Osteoblast (primary cell): ENCODE data around the gene DCX. TPM values are rescaled to one million over a fixed set of nuclear protein-coding genes. Genes with fewer than 3 reads are reported as not detected.

ENCODE experiments used
- DNase-seq: peaks from one replicate; pipeline ENCODE4 v3.0.0; 2011; ENCODE audit warnings: low spot score, mixed read lengths; ENCODE audit not compliant: insufficient read length; ENCODE audit errors: missing footprints
- H2AFZ ChIP-seq: 2 replicates; pipeline ENCODE4 v1.6.0; 2011; ENCODE audit warnings: mild to moderate bottlenecking, low read length
- H3K27ac ChIP-seq: 2 replicates; pipeline ENCODE4 v1.5.1; 2011; ENCODE audit warnings: mild to moderate bottlenecking, low read depth, low read length, moderate library complexity
- H3K27me3 ChIP-seq: 2 replicates; pipeline ENCODE4 v1.6.0; 2012; ENCODE audit warnings: mild to moderate bottlenecking, control low read depth, inconsistent platforms, low read length, moderate library complexity; ENCODE audit not compliant: insufficient read depth
- H3K36me3 ChIP-seq: 2 replicates; pipeline ENCODE4 v1.5.1; 2011; ENCODE audit warnings: mild to moderate bottlenecking, low read length, control low read depth, moderate library complexity; ENCODE audit not compliant: insufficient read depth
- H3K4me1 ChIP-seq: 2 replicates; pipeline ENCODE4 v1.5.1; 2011; ENCODE audit warnings: mild to moderate bottlenecking, low read length, control low read depth, moderate library complexity; ENCODE audit not compliant: insufficient read depth
- H3K4me2 ChIP-seq: 2 replicates; pipeline ENCODE4 v1.6.0; 2011; ENCODE audit warnings: mild to moderate bottlenecking, low read length; ENCODE audit not compliant: insufficient read depth
- H3K4me3 ChIP-seq: fragments of 200-600 bp; sonication (generic); 3 replicates; pipeline ENCODE4 v1.5.1; 2012; ENCODE audit warnings: mild to moderate bottlenecking, low read length, inconsistent platforms; ENCODE audit not compliant: insufficient read depth
- H3K79me2 ChIP-seq: 2 replicates; pipeline ENCODE4 v1.6.0; 2012; ENCODE audit warnings: mild to moderate bottlenecking, low read length, control low read depth, inconsistent platforms; ENCODE audit not compliant: insufficient read depth
- H3K9me3 ChIP-seq: 2 replicates; pipeline ENCODE4 v1.5.1; 2011; ENCODE audit warnings: low read depth, low read length, control low read depth
- H4K20me1 ChIP-seq: 2 replicates; pipeline ENCODE4 v1.6.0; 2012; ENCODE audit warnings: mild to moderate bottlenecking, low read length, control low read depth; ENCODE audit not compliant: insufficient read depth
- total RNA-seq: library from RNA; depleted of rRNA; stranded (reverse); fragments of >200 nt; gene quantifications from 2 replicates; pipeline ENCODE4 v1.2.3, GENCODE V29; 2012
- TF ChIP-seq, protein P1 (sequence below): IDR thresholded peaks from 2 replicates; pipeline ENCODE4 v1.5.1; 2011; ENCODE audit warnings: mild to moderate bottlenecking, low read depth, low read length, moderate library complexity; ENCODE audit errors: extremely low read depth

Gene DCX
- total RNA-seq, 1 donor, result not detected

DNA sequence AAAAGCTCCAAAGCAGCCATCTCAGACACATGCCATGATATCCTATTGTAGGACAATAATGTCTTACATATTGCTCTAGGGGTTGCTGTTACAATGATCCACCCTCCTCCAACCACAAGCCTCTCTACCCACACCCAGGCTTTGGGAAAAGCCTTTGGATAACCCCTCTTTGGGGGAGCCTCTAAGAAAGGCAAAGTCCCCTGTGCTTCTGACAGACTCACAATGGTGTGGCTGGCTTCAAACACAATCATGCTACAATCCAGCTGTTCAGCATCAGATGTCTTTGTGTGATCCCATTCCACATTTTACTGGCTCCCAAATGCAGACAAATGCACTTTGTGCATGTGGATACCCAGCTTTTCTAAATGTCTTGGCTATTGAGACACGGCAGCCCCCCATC, 75.9 kb downstream of the DCX start:
- no peak overlapping the region for H2AFZ ChIP-seq
- no peaks in the 10 kb centered on the region for H3K4me1 ChIP-seq
- TF ChIP-seq, protein P1, sequence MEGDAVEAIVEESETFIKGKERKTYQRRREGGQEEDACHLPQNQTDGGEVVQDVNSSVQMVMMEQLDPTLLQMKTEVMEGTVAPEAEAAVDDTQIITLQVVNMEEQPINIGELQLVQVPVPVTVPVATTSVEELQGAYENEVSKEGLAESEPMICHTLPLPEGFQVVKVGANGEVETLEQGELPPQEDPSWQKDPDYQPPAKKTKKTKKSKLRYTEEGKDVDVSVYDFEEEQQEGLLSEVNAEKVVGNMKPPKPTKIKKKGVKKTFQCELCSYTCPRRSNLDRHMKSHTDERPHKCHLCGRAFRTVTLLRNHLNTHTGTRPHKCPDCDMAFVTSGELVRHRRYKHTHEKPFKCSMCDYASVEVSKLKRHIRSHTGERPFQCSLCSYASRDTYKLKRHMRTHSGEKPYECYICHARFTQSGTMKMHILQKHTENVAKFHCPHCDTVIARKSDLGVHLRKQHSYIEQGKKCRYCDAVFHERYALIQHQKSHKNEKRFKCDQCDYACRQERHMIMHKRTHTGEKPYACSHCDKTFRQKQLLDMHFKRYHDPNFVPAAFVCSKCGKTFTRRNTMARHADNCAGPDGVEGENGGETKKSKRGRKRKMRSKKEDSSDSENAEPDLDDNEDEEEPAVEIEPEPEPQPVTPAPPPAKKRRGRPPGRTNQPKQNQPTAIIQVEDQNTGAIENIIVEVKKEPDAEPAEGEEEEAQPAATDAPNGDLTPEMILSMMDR, result no peak
- no peaks in the 10 kb centered on the region for H3K79me2 ChIP-seq
- H3K9me3 ChIP-seq, result no peaks in the 10 kb centered on the region
- peaks cover 9% of the 10 kb centered on the region for H3K27me3 ChIP-seq
- H4K20me1 ChIP-seq, result no peaks in the 10 kb centered on the region
- H3K36me3 ChIP-seq, result no peaks in the 10 kb centered on the region
- no peak overlapping the region for H3K27ac ChIP-seq
- no peak overlapping the region for H3K4me2 ChIP-seq
- H3K4me3 ChIP-seq, result no peak overlapping the region
- DNase-seq, result no peak

DNA sequence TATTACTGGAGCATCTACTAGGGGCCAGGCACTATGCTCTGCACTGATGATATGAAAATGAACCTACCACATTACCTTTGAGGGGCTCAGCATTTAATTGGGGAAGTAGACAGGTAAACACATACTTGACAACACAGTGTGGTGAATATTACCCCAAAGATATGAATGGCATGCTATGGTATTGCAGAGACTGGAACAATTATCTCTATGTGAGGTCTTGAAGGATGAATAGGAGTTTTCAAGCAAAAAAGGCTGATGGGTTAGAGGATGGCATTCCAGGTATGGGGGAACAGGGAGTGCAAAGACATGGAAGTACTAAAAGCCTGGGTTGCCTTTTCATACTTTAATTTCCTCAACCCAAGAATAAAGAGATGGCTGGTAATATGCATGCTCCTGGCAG, 82.6 kb downstream of the DCX start:
- no peaks in the 10 kb centered on the region for H3K36me3 ChIP-seq
- no peaks in the 10 kb centered on the region for H3K4me1 ChIP-seq
- H3K27ac ChIP-seq, result no peak overlapping the region
- no peak overlapping the region for H3K4me3 ChIP-seq
- H2AFZ ChIP-seq, result no peak overlapping the region
- H3K4me2 ChIP-seq, result no peak overlapping the region
- peaks cover 8% of the 10 kb centered on the region for H3K27me3 ChIP-seq
- H3K9me3 ChIP-seq, result no peaks in the 10 kb centered on the region
- no peaks in the 10 kb centered on the region for H3K79me2 ChIP-seq
- no peaks in the 10 kb centered on the region for H4K20me1 ChIP-seq
- DNase-seq, result no peak
- TF ChIP-seq, protein P1, result no peak

DNA sequence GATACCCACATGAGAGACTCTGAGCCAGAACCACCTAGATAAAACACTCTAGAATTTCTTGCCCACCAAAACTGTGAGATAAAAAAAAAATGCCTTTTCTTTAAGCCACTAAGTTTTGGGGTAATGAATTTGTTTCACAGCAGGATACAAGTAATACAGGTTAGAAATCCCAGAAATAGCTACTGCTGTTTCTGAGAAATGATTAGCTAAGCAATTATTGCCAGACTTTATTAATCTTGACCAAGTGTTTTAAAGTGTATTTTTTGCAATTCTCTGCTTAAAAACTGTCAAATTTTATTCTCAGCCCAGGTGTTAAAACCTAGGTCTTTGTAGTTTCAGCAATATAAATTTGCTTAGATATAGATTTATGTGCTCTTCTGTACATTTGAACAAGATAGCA, 83.1 kb downstream of the DCX start:
- Histone ChIP-seq H2AFZ (no peak overlapping the region), H3K4me3 (no peak overlapping the region), H3K4me1 (no peaks in the 10 kb centered on the region), H3K27ac (no peak overlapping the region), H3K9me3 (no peaks in the 10 kb centered on the region), H3K4me2 (no peak overlapping the region), H3K36me3 (no peaks in the 10 kb centered on the region), H3K27me3 (peaks cover 8% of the 10 kb centered on the region), H4K20me1 (no peaks in the 10 kb centered on the region), H3K79me2 (no peaks in the 10 kb centered on the region)
- TF ChIP-seq, protein P1, result no peak
- no peak for DNase-seq

DNA sequence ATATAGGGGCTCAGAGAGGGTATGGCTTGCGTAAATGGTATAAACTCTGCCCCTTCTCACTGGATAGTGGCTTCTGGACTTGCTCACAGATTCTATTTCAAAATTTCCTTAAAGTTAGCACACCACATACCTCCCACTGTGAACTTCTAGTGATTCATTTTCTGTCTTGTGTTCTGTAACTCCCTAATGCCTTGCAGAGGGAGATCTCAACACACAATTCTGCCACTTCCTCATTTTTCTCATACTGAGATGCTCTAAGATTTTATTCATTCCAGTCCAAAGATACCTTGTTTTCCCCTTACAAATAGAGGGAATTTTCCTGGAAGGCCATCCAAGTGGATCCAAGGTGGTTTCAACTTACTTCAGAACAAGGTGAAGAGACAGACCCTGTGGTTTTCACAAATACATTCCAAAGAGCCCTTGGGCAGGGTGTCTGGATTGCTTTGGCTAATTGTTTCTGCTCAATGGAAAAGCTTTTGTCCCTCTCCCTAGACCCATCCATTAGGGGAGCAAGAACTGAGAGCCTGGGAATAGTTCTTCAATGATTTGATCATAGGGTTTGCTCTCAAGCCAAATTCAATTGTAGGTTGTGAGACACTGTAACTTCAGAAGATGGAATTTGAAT, 89.6 kb downstream of the DCX start:
- Histone ChIP-seq H3K9me3 (no peaks in the 10 kb centered on the region), H3K79me2 (no peaks in the 10 kb centered on the region), H3K27ac (no peak overlapping the region), H3K4me2 (no peak overlapping the region), H3K4me3 (no peak overlapping the region), H4K20me1 (no peaks in the 10 kb centered on the region), H3K4me1 (no peaks in the 10 kb centered on the region), H2AFZ (no peak overlapping the region), H3K27me3 (peaks cover 13% of the 10 kb centered on the region), H3K36me3 (no peaks in the 10 kb centered on the region)
- DNase-seq, result no peak
- TF ChIP-seq, protein P1, result no peak
